Prostate gland (tissue), 2 donors: ENCODE results near the gene RASD2. TPM values are rescaled to one million over a fixed set of nuclear protein-coding genes. Genes with fewer than 3 reads are reported as not detected.

ENCODE experiments used
- DNase-seq: peaks from one replicate; pipeline ENCODE4 v3.0.0-alpha.2; 2019; ENCODE audit warnings: low spot score
- H3K27ac ChIP-seq, 2 donors: fragments of 200-600 bp; sonication (generic); 2 replicates each; pipeline ENCODE4 v1.5.1; 2017 to 2019
- H3K27me3 ChIP-seq: fragments of 200-600 bp; sonication (generic); replicated peaks from 2 replicates; pipeline ENCODE4 v1.5.1; 2019; ENCODE audit not compliant: insufficient read depth
- H3K36me3 ChIP-seq, 2 donors: fragments of 200-600 bp; sonication (generic); 1 replicate in 1 of 2; 2 replicates in 1 of 2; pipeline versions ENCODE4 v1.5.1 to v1.8.1; 2017 to 2019
- H3K4me1 ChIP-seq: fragments of 200-600 bp; sonication (generic); replicated peaks from 2 replicates; pipeline ENCODE4 v1.5.1; 2019
- H3K4me3 ChIP-seq, 2 donors: fragments of 200-600 bp; sonication (generic); 2 replicates each; pipeline ENCODE4 v1.5.1; 2017 to 2019
- H3K9me3 ChIP-seq: fragments of 200-600 bp; sonication (generic); 2 replicates; pipeline ENCODE4 v1.5.1; 2017
- POLR2A ChIP-seq: fragments of 450-650 bp; IDR thresholded peaks from one replicate; pipeline ENCODE4 v1.6.1; 2016; ENCODE audit warnings: antibody characterized with exemption, mild to moderate bottlenecking
- POLR2AphosphoS5 ChIP-seq: sonication (generic); formaldehyde crosslinking; IDR thresholded peaks from one replicate; pipeline ENCODE4 v1.6.1; 2017; ENCODE audit warnings: antibody characterized with exemption
- WGBS: methylation state at CpG from one replicate; pipeline ENCODE4 v1.1.5; 2018; 5-methylcytosine and 5-hydroxymethylcytosine counted together
- intact Hi-C: fragments of 100-400 bp; cut with DNase I; formaldehyde crosslinking; loops from one replicate; pipeline ENCODE4 v1.14.2; 2022
- total RNA-seq, 2 donors: library from RNA; depleted of rRNA; stranded (reverse); fragments of >200 nt; gene quantifications; one replicate each; pipeline ENCODE4 v1.1.0, GENCODE V29; 2016
- TF ChIP-seq, protein P1 (sequence below), 4 experiments: fragments of 200-600 bp in 2 of 4; fragments of 450-650 bp in 2 of 4; sonication (generic) in 2 of 4; IDR thresholded peaks; 1 replicate in 3 of 4; 2 replicates in 1 of 4; pipeline ENCODE4 v1.5.1; 2016 to 2019; ENCODE audit warnings: antibody characterized with exemption in 4 of 4, mild to moderate bottlenecking in 2 of 4, moderate library complexity in 2 of 4

Gene RASD2
- total RNA-seq, 2 donors from 2014 or later, result 6.2 to 8.0 TPM

DNA sequence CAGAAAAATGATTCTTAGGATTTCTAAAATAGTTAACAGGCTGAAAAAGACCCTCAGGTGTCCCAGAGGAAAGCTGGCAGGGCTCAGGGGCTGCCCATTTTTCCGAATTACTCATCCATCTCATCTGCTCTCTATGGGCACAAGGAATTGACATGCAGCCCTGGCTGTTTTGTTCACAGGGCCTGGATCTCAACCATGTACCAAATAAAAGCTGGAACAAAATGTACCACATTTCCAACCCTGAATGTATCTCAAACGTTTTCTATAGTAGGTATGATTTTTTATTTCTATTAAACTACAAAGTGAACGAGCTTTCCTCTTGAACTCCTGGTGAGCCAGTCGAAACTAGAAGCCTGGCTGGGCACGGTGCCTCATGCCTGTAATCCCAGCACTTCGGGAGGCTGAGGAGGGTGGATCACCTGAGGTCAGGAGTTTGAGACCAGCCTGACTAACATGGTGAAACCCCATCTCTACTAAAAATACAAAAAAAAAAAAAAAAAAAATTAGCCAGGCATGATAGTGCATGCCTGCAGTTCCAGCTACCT is 43.8 kb upstream of the RASD2 start:
- Histone ChIP-seq H3K4me3 (no peak overlapping the region), H3K27me3 (no peaks in the 10 kb centered on the region), H3K27ac (peak overlapping the region; percentile 24 to 47), H3K9me3 (no peaks in the 10 kb centered on the region), H3K4me1 (peaks cover 3% of the 10 kb centered on the region), H3K36me3 (no peaks in the 10 kb centered on the region)
- TF ChIP-seq, protein P1, sequence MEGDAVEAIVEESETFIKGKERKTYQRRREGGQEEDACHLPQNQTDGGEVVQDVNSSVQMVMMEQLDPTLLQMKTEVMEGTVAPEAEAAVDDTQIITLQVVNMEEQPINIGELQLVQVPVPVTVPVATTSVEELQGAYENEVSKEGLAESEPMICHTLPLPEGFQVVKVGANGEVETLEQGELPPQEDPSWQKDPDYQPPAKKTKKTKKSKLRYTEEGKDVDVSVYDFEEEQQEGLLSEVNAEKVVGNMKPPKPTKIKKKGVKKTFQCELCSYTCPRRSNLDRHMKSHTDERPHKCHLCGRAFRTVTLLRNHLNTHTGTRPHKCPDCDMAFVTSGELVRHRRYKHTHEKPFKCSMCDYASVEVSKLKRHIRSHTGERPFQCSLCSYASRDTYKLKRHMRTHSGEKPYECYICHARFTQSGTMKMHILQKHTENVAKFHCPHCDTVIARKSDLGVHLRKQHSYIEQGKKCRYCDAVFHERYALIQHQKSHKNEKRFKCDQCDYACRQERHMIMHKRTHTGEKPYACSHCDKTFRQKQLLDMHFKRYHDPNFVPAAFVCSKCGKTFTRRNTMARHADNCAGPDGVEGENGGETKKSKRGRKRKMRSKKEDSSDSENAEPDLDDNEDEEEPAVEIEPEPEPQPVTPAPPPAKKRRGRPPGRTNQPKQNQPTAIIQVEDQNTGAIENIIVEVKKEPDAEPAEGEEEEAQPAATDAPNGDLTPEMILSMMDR (IDR thresholded peaks at IDR 0.05), result no peak
- TF ChIP-seq POLR2AphosphoS5, result peak; percentile 79
- WGBS, result 18% methylated on average over 6 of the region's 6 CpGs
- intact Hi-C loops, result no loop called here
- DNase-seq, result peak; percentile 53

DNA sequence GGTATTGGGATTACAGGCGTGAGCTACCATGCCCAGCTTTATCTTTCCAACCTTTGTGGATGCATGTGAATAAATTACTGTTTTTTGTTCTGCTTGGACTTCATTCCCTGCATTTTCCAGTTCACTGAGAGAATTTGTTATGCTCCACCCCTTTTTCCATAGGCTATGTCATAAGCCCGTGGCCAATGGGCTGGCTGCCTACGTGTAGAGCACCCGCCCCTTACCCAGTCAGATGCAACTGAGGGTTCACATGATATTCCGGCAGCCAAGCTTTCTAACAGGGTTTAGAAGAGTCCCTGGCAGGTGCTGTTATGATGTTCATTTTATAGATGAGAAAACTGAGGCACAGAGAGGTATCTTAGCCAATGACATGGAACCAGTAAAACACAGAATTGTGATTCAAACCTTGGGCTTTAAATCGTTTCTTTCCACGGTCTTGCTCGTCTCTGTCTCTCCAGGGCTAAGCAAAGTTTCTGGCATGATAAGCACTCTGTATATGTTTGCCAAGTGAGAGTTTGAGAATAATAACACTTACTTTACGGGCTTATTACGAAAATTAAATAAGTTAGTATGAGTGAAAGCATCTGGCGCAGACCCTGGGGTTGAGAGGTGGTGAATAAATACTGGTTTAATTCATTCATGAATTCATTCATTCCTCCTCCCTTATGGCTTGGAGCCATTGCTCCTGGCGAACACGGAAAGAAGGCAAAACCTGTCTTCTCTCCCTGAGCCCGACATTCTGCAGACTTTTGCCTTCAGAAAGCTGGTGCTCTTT is 42.4 kb upstream of the RASD2 start:
- H3K27me3 ChIP-seq, result no peaks in the 10 kb centered on the region
- intact Hi-C loops, result no loop called here
- DNase-seq, result no peak
- H3K27ac ChIP-seq, result no peak overlapping the region
- no peak overlapping the region for H3K4me3 ChIP-seq
- peak; percentile 5 for TF ChIP-seq POLR2AphosphoS5
- TF ChIP-seq, protein P1 (IDR thresholded peaks at IDR 0.05), result no peak
- 39% methylated on average over 14 of the region's 14 CpGs for WGBS
- H3K4me1 ChIP-seq, result peaks cover 3% of the 10 kb centered on the region
- H3K36me3 ChIP-seq, result no peaks in the 10 kb centered on the region
- no peaks in the 10 kb centered on the region for H3K9me3 ChIP-seq

DNA sequence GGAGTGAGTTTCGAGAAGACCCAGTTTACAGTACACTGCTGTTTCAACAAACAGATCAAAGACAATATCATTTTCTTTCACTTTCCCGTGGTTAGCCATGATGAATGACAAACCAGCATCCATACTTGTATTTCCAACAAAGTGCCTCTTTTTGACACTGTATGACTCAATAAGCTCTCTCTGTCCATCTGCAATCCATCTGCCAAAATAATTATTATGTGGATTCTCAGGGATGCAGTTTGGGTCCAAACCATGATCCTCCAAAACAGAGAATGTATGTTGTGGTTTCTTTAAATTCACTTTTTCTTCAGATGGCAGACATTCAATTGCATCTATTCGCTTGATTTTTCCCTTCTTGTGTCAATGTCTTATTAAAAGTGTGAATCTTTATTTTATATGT is 37.8 kb upstream of the RASD2 start:
- DNase-seq, result no peak
- 70% methylated on average over 3 of the region's 3 CpGs for WGBS
- Histone ChIP-seq H3K27ac (no peak overlapping the region), H3K4me1 (peaks cover 3% of the 10 kb centered on the region), H3K4me3 (no peak overlapping the region), H3K9me3 (no peaks in the 10 kb centered on the region), H3K27me3 (no peaks in the 10 kb centered on the region), H3K36me3 (no peaks in the 10 kb centered on the region)
- intact Hi-C loops, result no loop called here
- no peak for TF ChIP-seq POLR2A
- no peak for TF ChIP-seq POLR2AphosphoS5
- TF ChIP-seq, protein P1 (IDR thresholded peaks at IDR 0.05), result no peak

- intact Hi-C loops, result no loop called here
- WGBS, result 59% methylated on average over 7 of the region's 7 CpGs
These were observed 35.0 kb upstream of the RASD2 start for GRCh38 chr22:35505399-35506258.

More at GRCh38 chr22:35505399-35506258, 35.0 kb upstream of the RASD2 start:
- DNase-seq, result no peak
- Histone ChIP-seq H3K9me3 (no peaks in the 10 kb centered on the region), H3K4me1 (no peaks in the 10 kb centered on the region), H3K36me3 (no peaks in the 10 kb centered on the region), H3K27me3 (no peaks in the 10 kb centered on the region), H3K4me3 (no peak overlapping the region), H3K27ac (no peak overlapping the region)
- TF ChIP-seq POLR2AphosphoS5, result no peak
- TF ChIP-seq, protein P1 (IDR thresholded peaks at IDR 0.05), result no peak
- TF ChIP-seq POLR2A, result no peak
